ENCODE data around the gene FABP7. TPM values are rescaled to one million over a fixed set of nuclear protein-coding genes. Genes with fewer than 3 reads are reported as not detected.

Gene FABP7
- total and polyA plus RNA-seq, 2 of the 13 experiments (the other 11 are each of a cell fraction or from before 2014, with no cell fraction given) = not detected

DNA sequence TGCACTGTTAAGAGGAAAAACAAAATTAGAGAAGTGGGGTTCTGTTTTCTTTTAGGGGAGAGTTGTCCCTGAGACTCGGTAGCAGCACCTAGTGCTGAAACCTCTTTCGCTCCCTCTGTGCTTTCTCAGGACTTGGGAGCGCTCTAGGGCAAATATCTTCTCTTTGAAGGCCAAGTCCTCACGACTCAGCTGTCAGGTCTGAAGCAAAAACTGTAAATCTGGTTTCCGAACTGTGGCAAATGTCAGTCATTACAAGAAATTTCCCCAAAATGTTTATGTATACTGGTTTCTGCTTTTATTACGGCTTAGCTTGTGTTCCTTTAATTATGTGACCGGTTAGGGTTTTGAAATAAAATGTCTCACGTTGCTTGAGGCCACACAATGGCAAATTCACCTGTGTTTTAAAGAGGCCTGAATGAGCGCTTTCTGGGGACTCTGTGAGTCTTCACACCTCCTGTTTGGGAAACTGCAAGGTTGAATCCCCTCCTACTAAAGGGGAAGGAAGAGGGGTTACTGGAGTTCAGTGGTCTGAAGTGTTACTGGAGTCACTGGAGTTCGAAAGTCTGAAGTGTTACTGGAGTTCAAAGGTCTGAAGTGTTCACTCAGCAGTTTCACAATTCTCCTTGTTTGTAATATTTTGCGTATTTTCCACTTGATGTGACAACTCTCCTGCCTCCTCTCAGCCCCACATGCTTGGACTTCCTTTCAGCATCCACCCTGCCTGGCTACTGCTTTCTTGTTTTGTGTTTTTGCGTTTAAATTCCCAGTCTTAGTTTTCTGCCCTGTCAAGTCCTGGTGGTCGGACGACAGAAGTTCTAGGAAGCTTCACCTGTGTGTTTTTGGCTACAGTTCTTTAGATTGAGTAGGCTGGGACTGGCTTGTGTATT, 11.2 kb downstream of the FABP7 start (continued):
- no peak for TF ChIP-seq ZNF230 (CRISPR knock-in tag; IDR thresholded peaks at IDR 0.05)
- TF ChIP-seq NAIF1 (CRISPR knock-in tag; IDR thresholded peaks at IDR 0.05; ENCODE audit: borderline replicate concordance) = no peak
- no peak for TF ChIP-seq NFE2 (CRISPR knock-in tag; IDR thresholded peaks at IDR 0.05)
- peak; percentile 97 for TF ChIP-seq HNF4A (CRISPR knock-in tag; IDR thresholded peaks at IDR 0.05)
- TF ChIP-seq, protein P1, sequence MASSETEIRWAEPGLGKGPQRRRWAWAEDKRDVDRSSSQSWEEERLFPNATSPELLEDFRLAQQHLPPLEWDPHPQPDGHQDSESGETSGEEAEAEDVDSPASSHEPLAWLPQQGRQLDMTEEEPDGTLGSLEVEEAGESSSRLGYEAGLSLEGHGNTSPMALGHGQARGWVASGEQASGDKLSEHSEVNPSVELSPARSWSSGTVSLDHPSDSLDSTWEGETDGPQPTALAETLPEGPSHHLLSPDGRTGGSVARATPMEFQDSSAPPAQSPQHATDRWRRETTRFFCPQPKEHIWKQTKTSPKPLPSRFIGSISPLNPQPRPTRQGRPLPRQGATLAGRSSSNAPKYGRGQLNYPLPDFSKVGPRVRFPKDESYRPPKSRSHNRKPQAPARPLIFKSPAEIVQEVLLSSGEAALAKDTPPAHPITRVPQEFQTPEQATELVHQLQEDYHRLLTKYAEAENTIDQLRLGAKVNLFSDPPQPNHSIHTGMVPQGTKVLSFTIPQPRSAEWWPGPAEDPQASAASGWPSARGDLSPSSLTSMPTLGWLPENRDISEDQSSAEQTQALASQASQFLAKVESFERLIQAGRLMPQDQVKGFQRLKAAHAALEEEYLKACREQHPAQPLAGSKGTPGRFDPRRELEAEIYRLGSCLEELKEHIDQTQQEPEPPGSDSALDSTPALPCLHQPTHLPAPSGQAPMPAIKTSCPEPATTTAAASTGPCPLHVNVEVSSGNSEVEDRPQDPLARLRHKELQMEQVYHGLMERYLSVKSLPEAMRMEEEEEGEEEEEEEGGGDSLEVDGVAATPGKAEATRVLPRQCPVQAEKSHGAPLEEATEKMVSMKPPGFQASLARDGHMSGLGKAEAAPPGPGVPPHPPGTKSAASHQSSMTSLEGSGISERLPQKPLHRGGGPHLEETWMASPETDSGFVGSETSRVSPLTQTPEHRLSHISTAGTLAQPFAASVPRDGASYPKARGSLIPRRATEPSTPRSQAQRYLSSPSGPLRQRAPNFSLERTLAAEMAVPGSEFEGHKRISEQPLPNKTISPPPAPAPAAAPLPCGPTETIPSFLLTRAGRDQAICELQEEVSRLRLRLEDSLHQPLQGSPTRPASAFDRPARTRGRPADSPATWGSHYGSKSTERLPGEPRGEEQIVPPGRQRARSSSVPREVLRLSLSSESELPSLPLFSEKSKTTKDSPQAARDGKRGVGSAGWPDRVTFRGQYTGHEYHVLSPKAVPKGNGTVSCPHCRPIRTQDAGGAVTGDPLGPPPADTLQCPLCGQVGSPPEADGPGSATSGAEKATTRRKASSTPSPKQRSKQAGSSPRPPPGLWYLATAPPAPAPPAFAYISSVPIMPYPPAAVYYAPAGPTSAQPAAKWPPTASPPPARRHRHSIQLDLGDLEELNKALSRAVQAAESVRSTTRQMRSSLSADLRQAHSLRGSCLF (CRISPR knock-in tag; IDR thresholded peaks at IDR 0.05; ENCODE audit: borderline replicate concordance) = no peak
- TF ChIP-seq ZNF484 (CRISPR knock-in tag; IDR thresholded peaks at IDR 0.05; ENCODE audit: borderline replicate concordance, low read depth) = no peak
- TF ChIP-seq MAFF (IDR thresholded peaks at IDR 0.05; ENCODE audit: low read depth, low read length) = peak; percentile 97
- 0 out of 2 replicates have a peak, but pooled peaks have one; percentile 65 for TF ChIP-seq ZNF33B (CRISPR knock-in tag; IDR thresholded peaks at IDR 0.05)
- 0 out of 2 replicates have a peak, but pooled peaks have one; percentile 28 for TF ChIP-seq ZNF790 (CRISPR knock-in tag; IDR thresholded peaks at IDR 0.05; ENCODE audit: borderline replicate concordance)
- TF ChIP-seq IRF2 (CRISPR knock-in tag; IDR thresholded peaks at IDR 0.05) = peak; percentile 66; the same call in 1 of the 2 replicates
- TF ChIP-seq, protein P2, sequence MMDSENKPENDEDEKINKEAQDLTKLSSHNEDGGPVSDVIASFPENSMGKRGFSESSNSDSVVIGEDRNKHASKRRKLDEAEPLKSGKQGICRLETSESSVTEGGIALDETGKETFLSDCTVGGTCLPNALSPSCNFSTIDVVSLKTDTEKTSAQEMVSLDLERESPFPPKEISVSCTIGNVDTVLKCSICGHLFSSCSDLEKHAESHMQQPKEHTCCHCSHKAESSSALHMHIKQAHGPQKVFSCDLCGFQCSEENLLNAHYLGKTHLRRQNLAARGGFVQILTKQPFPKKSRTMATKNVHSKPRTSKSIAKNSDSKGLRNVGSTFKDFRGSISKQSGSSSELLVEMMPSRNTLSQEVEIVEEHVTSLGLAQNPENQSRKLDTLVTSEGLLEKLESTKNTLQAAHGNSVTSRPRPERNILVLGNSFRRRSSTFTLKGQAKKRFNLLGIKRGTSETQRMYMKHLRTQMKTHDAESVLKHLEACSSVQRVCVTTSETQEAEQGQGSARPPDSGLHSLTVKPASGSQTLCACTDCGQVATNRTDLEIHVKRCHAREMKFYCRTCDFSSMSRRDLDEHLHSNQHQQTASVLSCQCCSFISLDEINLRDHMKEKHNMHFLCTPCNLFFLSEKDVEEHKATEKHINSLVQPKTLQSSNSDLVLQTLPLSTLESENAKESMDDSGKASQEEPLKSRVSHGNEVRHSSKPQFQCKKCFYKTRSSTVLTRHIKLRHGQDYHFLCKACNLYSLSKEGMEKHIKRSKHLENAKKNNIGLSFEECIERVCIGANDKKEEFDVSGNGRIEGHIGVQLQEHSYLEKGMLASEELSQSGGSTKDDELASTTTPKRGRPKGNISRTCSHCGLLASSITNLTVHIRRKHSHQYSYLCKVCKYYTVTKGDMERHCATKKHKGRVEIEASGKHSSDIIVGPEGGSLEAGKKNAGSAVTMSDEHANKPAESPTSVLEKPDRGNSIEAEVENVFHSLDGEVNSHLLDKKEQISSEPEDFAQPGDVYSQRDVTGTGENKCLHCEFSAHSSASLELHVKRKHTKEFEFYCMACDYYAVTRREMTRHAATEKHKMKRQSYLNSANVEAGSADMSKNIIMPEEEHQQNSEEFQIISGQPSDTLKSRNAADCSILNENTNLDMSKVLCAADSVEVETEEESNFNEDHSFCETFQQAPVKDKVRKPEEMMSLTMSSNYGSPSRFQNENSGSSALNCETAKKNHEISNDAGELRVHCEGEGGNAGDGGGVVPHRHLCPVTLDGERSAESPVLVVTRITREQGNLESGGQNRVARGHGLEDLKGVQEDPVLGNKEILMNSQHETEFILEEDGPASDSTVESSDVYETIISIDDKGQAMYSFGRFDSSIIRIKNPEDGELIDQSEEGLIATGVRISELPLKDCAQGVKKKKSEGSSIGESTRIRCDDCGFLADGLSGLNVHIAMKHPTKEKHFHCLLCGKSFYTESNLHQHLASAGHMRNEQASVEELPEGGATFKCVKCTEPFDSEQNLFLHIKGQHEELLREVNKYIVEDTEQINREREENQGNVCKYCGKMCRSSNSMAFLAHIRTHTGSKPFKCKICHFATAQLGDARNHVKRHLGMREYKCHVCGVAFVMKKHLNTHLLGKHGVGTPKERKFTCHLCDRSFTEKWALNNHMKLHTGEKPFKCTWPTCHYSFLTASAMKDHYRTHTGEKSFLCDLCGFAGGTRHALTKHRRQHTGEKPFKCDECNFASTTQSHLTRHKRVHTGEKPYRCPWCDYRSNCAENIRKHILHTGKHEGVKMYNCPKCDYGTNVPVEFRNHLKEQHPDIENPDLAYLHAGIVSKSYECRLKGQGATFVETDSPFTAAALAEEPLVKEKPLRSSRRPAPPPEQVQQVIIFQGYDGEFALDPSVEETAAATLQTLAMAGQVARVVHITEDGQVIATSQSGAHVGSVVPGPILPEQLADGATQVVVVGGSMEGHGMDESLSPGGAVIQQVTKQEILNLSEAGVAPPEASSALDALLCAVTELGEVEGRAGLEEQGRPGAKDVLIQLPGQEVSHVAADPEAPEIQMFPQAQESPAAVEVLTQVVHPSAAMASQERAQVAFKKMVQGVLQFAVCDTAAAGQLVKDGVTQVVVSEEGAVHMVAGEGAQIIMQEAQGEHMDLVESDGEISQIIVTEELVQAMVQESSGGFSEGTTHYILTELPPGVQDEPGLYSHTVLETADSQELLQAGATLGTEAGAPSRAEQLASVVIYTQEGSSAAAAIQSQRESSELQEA (CRISPR knock-in tag; IDR thresholded peaks at IDR 0.05; ENCODE audit: not compliant biosample characterization) = no peak
- no peak for TF ChIP-seq SAFB2 (CRISPR knock-in tag; IDR thresholded peaks at IDR 0.05; ENCODE audit: borderline replicate concordance, low read depth)
- no peak for TF ChIP-seq PCBP1 (IDR thresholded peaks at IDR 0.05; ENCODE audit: borderline replicate concordance, low read depth, low read length)
- no peak for TF ChIP-seq LCORL (IDR thresholded peaks at IDR 0.05)
- peak; percentile 53; the same call in 1 of the 2 replicates for TF ChIP-seq LCORL (CRISPR knock-in tag; IDR thresholded peaks at IDR 0.05)
- no peak for TF ChIP-seq ATF7 (IDR thresholded peaks at IDR 0.05)
- TF ChIP-seq ATF7 (CRISPR knock-in tag; IDR thresholded peaks at IDR 0.05) = no peak
